NB4 (cell line): ENCODE data around the gene HSD11B1L.

Experiments used
- POLR2A ChIP-seq: IDR thresholded peaks from 2 replicates; pipeline ENCODE4 v1.6.1; 2011; ENCODE audit warnings: mild to moderate bottlenecking; ENCODE audit not compliant: insufficient read length; ENCODE audit errors: extremely low read depth
- TF ChIP-seq, protein P1 (sequence below): IDR thresholded peaks from one replicate; pipeline ENCODE4 v1.5.1; 2012; ENCODE audit warnings: low read depth, low read length
- TF ChIP-seq, protein P2 (sequence below): IDR thresholded peaks from 2 replicates; pipeline ENCODE4 v1.6.1; 2011; ENCODE audit warnings: low read depth, low read length

DNA sequence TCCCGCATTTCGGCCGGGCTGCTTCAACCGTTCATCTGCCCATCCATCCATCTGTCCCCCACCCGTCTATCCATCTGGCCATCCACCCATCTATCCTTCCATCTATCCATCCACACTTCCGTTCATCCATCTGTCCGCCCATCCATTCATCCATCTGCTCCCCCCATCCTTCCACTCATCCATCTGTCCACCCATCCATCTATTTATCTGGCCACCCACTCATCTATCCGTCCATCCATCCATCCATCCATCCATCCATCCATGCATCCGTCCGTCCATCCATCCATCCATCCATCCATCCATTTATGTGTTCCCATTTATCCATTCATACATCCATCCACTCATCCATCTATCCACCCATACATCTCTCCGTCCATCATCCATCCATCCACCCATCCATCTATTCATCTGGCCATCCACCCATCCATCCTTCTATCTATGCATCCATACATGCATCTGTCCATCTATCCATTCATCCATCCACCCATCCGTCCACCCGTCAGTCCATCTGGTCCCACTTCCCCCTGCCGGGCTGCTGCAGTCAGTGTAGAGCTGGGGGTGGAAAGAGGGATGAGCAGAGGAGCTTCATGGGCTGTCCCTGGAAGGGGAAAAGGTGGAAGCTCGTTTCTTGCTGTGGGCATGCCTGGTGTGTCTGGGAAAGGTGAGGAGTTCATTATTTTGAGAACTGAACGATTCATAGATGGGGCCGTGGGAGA lies 722 bp downstream of the HSD11B1L start:
- no peak for TF ChIP-seq POLR2A
- TF ChIP-seq, protein P1, sequence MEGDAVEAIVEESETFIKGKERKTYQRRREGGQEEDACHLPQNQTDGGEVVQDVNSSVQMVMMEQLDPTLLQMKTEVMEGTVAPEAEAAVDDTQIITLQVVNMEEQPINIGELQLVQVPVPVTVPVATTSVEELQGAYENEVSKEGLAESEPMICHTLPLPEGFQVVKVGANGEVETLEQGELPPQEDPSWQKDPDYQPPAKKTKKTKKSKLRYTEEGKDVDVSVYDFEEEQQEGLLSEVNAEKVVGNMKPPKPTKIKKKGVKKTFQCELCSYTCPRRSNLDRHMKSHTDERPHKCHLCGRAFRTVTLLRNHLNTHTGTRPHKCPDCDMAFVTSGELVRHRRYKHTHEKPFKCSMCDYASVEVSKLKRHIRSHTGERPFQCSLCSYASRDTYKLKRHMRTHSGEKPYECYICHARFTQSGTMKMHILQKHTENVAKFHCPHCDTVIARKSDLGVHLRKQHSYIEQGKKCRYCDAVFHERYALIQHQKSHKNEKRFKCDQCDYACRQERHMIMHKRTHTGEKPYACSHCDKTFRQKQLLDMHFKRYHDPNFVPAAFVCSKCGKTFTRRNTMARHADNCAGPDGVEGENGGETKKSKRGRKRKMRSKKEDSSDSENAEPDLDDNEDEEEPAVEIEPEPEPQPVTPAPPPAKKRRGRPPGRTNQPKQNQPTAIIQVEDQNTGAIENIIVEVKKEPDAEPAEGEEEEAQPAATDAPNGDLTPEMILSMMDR = no peak
- TF ChIP-seq, protein P2, sequence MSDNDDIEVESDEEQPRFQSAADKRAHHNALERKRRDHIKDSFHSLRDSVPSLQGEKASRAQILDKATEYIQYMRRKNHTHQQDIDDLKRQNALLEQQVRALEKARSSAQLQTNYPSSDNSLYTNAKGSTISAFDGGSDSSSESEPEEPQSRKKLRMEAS = no peak
